ENCODE results near the gene EEF2KMT.
"Not testable (repeated sequence)": the region's sequence is repeated elsewhere in the genome, so short reads cannot be mapped to it uniquely, and the experiment has no call there.

EEF2KMT gene

GRCh38 chr16:5045499-5046115 lies 52.0 kb downstream of the EEF2KMT start:
- Histone ChIP-seq H3K36me3 (ENCODE audit: control insufficient read depth in 1 of 2, insufficient read depth in 2 of 2, low read length in 2 of 2) (no peaks in the 10 kb centered on the region), H3K27ac (ENCODE audit: low read length) (no peak overlapping the region), H3K27me3 (ENCODE audit: low read depth, low read length) (no peaks in the 10 kb centered on the region), H3K9me3 (ENCODE audit: control insufficient read depth in 1 of 2, low read length in 2 of 2) (no peaks in the 10 kb centered on the region), H3K4me1 (ENCODE audit: control insufficient read depth in 1 of 2, insufficient read depth in 2 of 2, low read length in 2 of 2) (no peaks in the 10 kb centered on the region), H3K4me3 (ENCODE audit: low read depth in 1 of 2, low read length in 2 of 2) (no peak overlapping the region)

- not testable (repeated sequence) for H3K27me3 ChIP-seq (ENCODE audit: low read depth, low read length); H3K9me3 ChIP-seq (ENCODE audit: control insufficient read depth in 1 of 2, low read length in 2 of 2); H3K36me3 ChIP-seq (ENCODE audit: control insufficient read depth in 1 of 2, insufficient read depth in 2 of 2, low read length in 2 of 2)
Measured at GRCh38 chr16:5044581-5044980, 53.0 kb downstream of the EEF2KMT start.

GRCh38 chr16:5044011-5044540 lies 53.5 kb downstream of the EEF2KMT start:
- Histone ChIP-seq H3K27me3 (ENCODE audit: low read depth, low read length) (no peaks in the 10 kb centered on the region), H3K9me3 (ENCODE audit: control insufficient read depth in 1 of 2, low read length in 2 of 2) (no peaks in the 10 kb centered on the region), H3K27ac (ENCODE audit: low read length) (no peak overlapping the region), H3K36me3 (ENCODE audit: control insufficient read depth in 1 of 2, insufficient read depth in 2 of 2, low read length in 2 of 2) (no peaks in the 10 kb centered on the region), H3K4me3 (ENCODE audit: low read depth in 1 of 2, low read length in 2 of 2) (no peak overlapping the region), H3K4me1 (ENCODE audit: control insufficient read depth in 1 of 2, insufficient read depth in 2 of 2, low read length in 2 of 2) (no peaks in the 10 kb centered on the region)

More at GRCh38 chr16:5044581-5044980, 53.0 kb downstream of the EEF2KMT start:
- not testable (repeated sequence) for H3K4me3 ChIP-seq (ENCODE audit: low read depth in 1 of 2, low read length in 2 of 2); H3K4me1 ChIP-seq (ENCODE audit: control insufficient read depth in 1 of 2, insufficient read depth in 2 of 2, low read length in 2 of 2); H3K27ac ChIP-seq (ENCODE audit: low read length)

- no peak overlapping the region for H3K27ac ChIP-seq (ENCODE audit: low read length)
- no peak overlapping the region for H3K4me3 ChIP-seq (ENCODE audit: low read depth in 1 of 2, low read length in 2 of 2)
- no peaks in the 10 kb centered on the region for H3K36me3 ChIP-seq (ENCODE audit: control insufficient read depth in 1 of 2, insufficient read depth in 2 of 2, low read length in 2 of 2)
- no peaks in the 10 kb centered on the region for H3K4me1 ChIP-seq (ENCODE audit: control insufficient read depth in 1 of 2, insufficient read depth in 2 of 2, low read length in 2 of 2)
- no peaks in the 10 kb centered on the region for H3K9me3 ChIP-seq (ENCODE audit: control insufficient read depth in 1 of 2, low read length in 2 of 2)
- no peaks in the 10 kb centered on the region for H3K27me3 ChIP-seq (ENCODE audit: low read depth, low read length)
Measured at GRCh38 chr16:5042574-5043171, 54.9 kb downstream of the EEF2KMT start.

- no peaks in the 10 kb centered on the region for H3K4me1 ChIP-seq (ENCODE audit: control insufficient read depth in 1 of 2, insufficient read depth in 2 of 2, low read length in 2 of 2)
- H3K27me3 ChIP-seq (ENCODE audit: low read depth, low read length) = no peaks in the 10 kb centered on the region
- H3K9me3 ChIP-seq (ENCODE audit: control insufficient read depth in 1 of 2, low read length in 2 of 2) = no peaks in the 10 kb centered on the region
- no peak overlapping the region for H3K4me3 ChIP-seq (ENCODE audit: low read depth in 1 of 2, low read length in 2 of 2)
- H3K36me3 ChIP-seq (ENCODE audit: control insufficient read depth in 1 of 2, insufficient read depth in 2 of 2, low read length in 2 of 2) = no peaks in the 10 kb centered on the region
- no peak overlapping the region for H3K27ac ChIP-seq (ENCODE audit: low read length)
Measured at GRCh38 chr16:5041600-5042133, 55.9 kb downstream of the EEF2KMT start.

GRCh38 chr16:5040451-5040850 lies 57.1 kb downstream of the EEF2KMT start:
- no peak overlapping the region for H3K4me3 ChIP-seq (ENCODE audit: low read depth in 1 of 2, low read length in 2 of 2)
- H3K36me3 ChIP-seq (ENCODE audit: control insufficient read depth in 1 of 2, insufficient read depth in 2 of 2, low read length in 2 of 2) = no peaks in the 10 kb centered on the region
- H3K4me1 ChIP-seq (ENCODE audit: control insufficient read depth in 1 of 2, insufficient read depth in 2 of 2, low read length in 2 of 2) = no peaks in the 10 kb centered on the region
- no peak overlapping the region for H3K27ac ChIP-seq (ENCODE audit: low read length)
- no peaks in the 10 kb centered on the region for H3K27me3 ChIP-seq (ENCODE audit: low read depth, low read length)
- H3K9me3 ChIP-seq (ENCODE audit: control insufficient read depth in 1 of 2, low read length in 2 of 2) = no peaks in the 10 kb centered on the region

GRCh38 chr16:5036228-5037156 lies 61.1 kb downstream of the EEF2KMT start:
- Histone ChIP-seq H3K4me1 (ENCODE audit: control insufficient read depth in 1 of 2, insufficient read depth in 2 of 2, low read length in 2 of 2) (peaks cover 6 to 27% of the 10 kb centered on the region in 2 donors), H3K9me3 (ENCODE audit: control insufficient read depth in 1 of 2, low read length in 2 of 2) (no peaks in the 10 kb centered on the region), H3K36me3 (ENCODE audit: control insufficient read depth in 1 of 2, insufficient read depth in 2 of 2, low read length in 2 of 2) (no peaks in the 10 kb centered on the region), H3K4me3 (ENCODE audit: low read depth in 1 of 2, low read length in 2 of 2) (no peak overlapping the region), H3K27ac (ENCODE audit: low read length) (no peak overlapping the region), H3K27me3 (ENCODE audit: low read depth, low read length) (no peaks in the 10 kb centered on the region)

- Histone ChIP-seq H3K27me3 (ENCODE audit: low read depth, low read length) (no peaks in the 10 kb centered on the region), H3K4me3 (ENCODE audit: low read depth in 1 of 2, low read length in 2 of 2) (no peak overlapping the region), H3K36me3 (ENCODE audit: control insufficient read depth in 1 of 2, insufficient read depth in 2 of 2, low read length in 2 of 2) (no peaks in the 10 kb centered on the region), H3K4me1 (ENCODE audit: control insufficient read depth in 1 of 2, insufficient read depth in 2 of 2, low read length in 2 of 2) (peaks cover 6 to 27% of the 10 kb centered on the region in 2 donors), H3K9me3 (ENCODE audit: control insufficient read depth in 1 of 2, low read length in 2 of 2) (no peaks in the 10 kb centered on the region), H3K27ac (ENCODE audit: low read length) (no peak overlapping the region)
Measured at GRCh38 chr16:5035909-5036227, 61.7 kb downstream of the EEF2KMT start.

All from muscle layer of duodenum (tissue), 2 donors.